Activated CD8-positive, alpha-beta memory T cell treated with anti-CD3 and anti-CD28 coated beads for 24 hours (primary cell): ENCODE data around the gene SULT6B1.
"Not testable (repeated sequence)": the region's sequence is repeated elsewhere in the genome, so short reads cannot be mapped to it uniquely, and the experiment has no call there.

Source experiments
- DNase-seq: peaks from one replicate; pipeline ENCODE4 v3.0.0-alpha.2; 2020

The SULT6B1 gene

DNA sequence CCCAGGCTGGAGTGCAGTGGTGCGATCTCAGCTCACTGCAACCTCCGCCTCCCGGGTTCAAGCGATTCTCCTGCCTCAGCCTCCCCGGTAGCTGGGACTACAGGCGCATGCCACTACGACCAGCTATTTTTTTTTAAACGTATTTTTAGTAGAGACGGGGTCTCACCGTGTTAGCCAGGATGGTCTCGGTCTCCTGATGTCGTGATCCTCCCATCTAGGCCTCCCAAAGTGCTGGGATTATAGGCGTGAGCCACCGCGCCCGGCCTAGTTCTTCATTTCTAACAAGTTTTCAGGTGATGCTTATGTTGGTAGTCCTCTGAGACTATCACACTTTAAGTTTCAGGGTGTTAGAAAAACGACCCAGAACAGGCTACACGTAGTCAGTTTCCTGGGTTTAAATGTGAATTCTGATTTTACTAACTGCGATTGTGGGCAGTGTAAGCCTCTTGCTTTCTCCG, 7.4 kb upstream of the SULT6B1 start:
- DNase-seq, result not testable (repeated sequence)

DNA sequence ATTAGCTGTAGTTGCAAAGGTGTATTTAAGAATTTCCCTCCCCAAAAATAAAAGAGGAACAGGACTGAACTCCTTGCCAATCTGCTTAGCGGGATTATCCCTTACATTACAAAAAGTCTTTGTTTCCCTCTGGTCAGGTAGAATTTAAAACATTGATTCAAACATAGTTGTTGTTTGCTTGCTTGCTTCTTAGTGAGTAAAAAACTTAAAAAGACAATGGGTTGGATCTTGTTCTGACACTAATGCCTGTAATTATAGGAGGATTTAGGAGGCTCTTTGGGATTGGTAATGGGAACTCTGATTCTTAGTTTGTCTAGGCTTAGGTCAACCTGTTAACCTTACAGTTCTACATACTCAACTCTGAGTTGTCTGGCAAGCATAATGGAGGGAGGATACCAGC, 4.1 kb upstream of the SULT6B1 start:
- no peak for DNase-seq

DNA sequence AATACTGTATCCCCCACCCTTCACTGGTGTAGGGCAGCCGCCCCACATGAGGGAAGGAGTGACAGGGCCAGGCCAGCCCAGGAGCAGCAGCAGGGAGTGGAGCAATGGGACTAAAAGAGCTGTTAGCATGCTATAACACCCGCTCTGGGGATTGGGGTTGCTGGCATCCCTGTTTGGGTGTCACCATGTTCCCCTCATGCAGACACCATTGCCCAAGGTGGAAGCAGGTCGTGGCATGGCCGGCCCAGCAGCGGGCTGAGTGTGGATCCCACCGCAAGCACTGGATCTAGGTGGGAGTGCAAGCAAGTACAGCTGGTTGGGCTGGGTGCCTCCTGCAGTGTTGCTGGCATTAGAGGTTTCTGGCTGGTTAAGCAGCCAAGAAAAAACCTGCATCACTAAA, 3.3 kb upstream of the SULT6B1 start:
- no peak for DNase-seq

DNA sequence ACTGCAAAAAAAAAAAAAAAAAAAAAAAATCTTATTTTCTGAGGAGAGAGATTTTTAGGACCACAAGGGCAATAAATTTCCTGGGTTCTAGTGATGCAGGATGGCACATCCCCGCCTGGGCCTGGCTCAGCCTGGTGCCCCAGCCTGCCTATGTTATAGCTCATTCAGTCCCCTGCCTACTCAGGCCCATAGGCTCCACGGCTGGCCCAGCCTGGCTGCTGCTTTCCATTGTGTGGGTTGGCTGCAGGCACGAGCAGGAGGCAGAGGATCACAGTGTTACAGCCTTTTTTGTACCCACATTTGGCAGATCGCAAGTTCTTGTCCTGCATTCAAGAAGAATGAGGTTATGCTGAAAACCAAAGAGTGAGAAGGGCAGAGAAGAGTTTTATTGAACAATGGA, 2.8 kb upstream of the SULT6B1 start:
- no peak for DNase-seq

DNA sequence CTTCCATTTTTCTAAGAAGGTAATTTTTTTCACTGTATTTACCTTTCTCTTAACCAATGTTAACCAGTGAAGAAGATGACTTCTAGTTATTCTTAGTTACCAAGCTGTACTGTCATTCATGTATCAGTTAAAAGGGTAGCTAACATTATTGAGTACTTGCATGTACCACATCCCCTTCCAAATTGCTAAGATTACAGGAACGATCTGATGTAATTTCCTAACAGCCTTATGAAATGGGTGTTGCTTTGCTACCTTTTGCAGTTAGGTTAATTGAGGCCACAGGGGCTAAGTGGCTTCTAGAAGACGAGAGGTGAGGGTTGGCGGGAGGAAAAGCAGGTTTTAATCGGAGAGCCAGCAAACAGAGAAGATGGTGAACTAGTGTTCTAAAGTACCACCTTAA, 1.8 kb upstream of the SULT6B1 start:
- no peak for DNase-seq

DNA sequence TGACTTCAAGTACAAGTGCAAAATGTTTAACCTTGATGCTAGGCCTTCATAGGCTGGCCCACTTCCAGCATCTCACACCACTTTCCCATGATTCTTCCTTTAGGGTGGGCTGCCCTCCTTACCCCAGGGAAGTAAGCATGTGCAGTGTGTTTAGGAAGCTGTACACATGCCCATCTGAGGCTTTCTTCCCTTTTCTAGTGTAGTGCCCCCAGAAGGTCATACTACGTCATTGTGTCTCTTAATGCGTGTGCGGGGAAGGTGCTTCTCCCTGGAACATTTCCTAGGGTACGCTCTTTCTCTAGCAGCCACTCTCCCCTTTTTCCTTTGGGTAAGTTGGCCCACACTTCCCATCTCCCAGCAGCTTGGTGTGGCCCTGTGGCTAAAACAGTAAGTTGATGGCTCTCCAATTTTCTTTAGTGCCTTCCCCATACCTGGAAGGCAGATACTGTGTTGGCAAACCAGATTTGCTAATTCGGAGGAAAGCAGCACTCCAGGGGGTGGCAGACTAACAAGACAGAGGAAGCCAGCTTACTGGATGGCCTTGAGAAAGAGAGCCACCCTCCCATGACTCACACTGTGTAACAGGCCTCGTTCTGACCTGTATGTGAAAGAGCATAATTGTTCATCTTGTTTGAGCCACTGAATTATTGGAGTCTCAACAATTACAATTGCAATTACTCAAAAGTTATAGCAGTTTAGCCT, 1.1 kb upstream of the SULT6B1 start:
- no peak for DNase-seq

DNA sequence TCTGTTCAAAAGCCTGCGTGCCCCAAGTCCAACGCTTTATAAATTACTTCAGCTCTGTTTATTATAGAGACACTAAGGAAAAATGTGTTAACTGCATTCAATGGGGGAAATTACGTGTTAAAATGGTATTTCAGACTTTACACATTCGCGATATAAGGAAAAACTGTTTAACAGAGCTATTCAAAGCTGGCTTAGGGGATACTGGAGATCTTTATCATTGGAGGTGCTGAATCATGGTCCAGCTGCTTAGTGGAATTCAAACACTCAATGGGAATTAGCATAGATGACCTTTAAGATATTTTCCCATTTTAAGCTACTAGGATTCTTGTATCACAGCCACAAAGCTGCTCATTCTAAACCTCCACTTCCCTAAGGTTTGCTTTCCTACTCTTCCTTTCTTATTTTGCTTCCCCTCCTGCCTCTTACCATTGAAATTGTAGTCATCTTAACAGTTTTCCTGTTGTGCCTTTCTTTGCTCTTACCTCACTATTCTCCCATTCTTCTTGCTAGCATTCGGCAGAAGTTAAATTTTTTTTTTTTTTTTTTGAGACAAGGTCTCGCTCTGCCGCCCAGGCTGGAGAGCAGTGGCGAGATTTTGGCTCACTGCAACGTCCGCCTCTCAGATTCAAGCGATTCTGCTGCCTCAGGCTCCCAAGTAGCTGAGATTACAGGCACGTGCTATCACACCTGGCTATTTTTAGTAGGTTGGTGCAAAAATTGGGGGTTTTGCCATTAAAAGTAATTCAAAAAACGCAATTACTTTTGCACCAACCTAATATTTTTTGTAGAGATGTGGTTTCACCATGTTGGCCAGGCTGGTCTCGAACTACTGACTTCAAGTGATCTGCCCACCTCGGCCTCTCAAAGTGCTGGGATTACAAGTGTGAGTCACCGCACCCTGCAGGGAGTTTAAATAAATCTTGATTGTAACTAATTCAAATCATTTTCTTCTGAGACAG, 6.5 kb downstream of the SULT6B1 start:
- DNase-seq, result no peak

DNA sequence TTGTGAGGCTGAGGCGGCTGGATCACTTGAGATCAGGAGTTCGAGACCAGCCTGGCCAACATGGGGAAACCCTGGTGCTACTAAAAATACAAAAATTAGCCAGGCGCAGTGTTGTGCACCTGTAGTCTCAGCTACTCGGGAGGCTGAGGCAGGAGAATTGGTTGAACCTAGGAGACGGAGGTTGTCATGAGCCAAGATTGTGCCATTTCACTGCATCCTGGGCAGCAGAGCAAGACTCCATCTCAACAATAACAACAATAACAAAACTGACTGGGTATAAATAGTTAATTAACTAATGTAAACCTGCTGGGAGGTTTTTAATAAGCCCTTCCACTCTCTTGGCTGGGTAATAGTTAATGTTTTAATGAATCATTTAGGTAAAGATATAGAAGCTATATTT, 7.8 kb downstream of the SULT6B1 start:
- DNase-seq, result no peak

DNA sequence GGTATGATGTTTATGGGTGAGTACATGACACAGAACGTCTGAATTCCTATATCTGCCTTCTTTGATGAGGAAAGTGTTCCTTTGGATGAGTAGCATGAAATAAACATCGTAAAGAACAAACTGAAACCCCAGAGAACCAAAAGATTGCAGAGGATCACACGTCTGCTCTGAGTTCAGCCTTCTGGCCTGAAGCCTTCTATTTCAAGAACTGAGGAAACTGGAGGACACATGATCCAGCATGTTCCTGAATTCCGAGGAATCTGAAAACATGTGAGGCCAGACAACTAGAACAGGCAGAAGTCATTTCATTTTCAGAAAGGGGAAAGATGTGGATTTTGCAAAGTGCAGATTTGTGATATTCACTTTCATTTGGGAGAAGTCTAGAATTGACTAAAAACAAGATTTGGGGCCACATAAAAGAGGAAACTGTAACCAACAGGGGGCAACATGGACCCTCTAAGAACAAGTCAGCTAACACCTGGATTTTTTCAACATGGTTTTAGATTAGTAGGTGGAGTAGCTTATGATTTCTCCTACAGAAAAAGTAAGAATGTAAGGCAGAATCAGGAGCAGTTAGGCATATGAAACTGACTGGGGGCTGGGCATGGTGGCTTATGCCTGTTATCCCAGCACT, 8.3 kb downstream of the SULT6B1 start:
- DNase-seq, result no peak

DNA sequence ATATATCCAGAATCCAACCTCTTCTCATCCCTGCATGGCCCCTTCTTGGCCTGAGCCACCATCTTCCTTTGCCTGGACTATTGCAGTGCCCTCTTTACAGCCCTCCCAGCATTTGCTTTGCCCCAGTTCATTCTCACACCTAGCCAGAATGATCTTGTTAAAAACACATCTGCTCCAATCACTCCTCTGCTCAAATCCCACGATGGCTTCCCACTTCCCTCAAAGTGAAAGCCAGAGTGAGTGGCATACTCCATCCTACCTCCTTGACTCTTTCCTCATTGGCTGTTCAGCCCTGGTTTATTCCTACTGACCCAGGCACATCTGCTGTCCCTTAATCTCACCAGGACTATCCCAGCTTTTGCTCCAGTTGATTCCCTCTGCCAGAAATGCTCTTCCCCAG, 14.7 kb downstream of the SULT6B1 start:
- no peak for DNase-seq

DNA sequence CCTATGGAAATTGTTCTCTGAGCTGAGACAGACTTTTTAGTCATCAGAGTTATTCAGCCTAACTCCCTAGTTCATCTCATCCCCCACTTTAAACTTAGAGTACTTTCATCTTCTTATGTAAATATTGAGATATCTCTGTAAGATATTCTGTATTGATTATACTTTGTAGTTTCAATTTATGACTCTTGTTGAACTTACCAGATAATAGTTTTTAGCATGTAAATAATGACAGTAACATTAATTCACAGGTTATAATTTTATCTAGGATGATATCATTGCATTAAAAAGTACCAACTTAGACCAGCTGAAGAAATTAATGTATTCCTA, 16.9 kb downstream of the SULT6B1 start:
- no peak for DNase-seq

DNA sequence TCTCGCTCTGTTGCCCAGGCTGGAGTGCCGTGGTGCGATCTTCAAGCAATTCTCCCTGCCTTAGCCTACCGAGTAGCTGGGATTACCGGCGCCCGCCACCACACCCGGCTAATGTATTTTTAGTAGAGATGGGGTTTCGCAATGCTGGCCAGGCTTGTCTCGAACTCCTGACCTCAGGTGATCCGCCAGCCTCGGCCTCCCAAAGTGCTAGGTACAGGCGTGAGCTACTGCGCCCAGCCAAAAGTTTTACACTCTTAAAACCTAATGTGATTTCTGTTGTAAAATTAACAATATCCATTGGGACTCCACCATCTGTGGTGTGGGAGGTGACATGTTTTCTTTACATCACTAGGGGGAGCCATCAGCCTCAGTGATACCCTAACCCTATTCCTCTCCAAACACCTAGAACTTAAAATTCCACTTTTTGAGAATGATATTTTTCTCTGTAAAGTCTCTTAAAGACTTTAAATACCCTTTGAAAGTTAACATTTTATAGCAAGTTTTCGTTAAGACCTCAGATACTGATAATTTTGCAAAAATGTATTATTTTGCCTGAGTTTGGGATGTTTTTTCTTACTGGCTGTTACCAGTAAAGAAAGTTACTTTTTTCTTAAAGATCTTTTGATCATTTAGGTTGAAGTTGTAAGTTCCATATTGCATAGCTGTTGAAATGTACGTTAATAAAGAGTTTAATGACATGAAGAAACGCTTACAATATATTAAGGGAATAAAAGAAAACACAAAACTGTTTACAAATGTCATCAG, 20.1 kb downstream of the SULT6B1 start:
- no peak for DNase-seq

DNA sequence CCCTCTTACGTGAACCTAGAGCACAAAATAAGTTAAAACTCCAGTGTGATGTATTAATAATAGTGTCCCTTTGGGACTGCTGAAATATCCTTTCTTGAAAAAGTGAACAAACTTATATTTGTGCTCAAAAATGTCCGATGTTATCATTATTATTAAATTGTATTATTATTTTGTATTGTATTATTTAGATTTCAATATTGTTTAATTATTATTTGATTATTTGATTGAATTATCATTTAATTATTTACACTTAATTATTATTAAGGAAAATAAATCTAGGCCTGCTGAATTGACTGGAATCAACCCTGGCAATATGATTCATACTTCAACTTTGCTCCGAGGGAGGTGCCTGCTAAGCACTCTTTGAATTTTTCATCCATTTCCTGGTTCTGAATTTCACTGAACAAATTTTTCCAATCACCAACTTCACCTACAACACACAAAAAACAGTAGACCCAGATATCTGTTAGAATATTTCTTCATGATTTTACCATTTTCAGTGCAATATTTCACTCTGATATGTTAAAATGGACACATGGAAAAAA, 20.8 kb downstream of the SULT6B1 start:
- no peak for DNase-seq

DNA sequence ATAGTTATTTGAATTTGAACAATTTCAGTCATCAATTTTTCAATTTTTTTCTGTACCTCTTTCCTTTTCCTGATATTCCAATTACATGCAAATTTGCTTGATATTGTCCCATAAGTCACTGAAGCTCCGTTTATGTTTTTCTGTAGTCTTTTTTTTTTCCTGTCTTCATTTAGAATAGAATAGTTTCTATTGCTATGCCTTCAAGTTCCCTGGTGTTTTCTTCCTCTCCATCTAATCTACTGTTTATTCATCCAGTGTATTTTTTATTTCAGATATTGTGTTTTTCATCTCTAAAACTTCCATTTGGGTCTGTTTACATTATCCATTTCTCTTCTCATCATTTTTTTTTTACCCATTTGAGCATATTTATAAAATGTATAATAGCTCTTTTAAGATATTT, 23.7 kb downstream of the SULT6B1 start:
- no peak for DNase-seq

DNA sequence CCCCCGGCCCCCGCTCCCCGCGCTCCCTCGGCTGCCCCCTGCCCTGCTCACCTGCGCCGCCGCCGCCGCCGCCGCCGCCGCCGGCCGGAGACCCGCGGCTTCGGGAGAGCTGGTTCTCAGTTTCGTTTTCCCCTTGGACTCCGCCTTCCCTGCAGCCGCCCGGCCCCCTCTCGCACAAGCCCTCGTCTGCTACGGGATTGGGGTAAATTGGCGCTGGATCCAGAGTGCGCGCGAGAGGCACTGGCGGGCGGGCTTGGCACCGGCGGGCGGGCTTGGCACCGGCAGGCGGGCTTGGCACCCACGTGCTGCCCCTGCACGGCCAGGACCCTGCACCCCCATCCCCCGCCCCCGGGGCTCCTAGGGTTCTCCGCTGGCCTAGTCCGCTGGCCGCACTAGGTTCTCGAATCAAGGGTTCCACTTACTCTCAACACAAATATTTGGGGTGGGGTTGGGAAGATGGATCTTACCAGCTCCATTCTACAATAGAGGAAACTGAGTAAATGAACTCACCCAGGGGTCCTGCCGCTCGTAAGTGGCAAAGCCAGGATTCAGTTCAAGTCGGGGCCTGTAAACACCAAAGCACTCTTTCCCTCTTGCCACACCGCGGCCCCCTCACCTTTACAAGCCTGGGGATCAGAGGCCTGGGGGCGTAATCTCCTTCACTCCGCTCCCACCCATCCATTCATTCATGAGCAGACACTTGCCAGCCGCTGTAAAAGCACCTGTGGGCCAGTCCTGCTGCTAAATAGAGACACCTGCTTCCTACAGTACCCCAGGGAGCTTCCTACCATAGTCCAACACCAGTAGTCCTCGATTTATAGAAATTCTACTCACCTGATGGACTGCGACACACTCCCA, 31.4 kb downstream of the SULT6B1 start, which contains the start of gene EIF2AK2:
Gene EIF2AK2 (minus strand): TSS at position 124 of the 858 bp plus-strand sequence. CDS start 9,174 bp downstream, outside the sequence.
- DNase-seq, result peak; percentile 88

DNA sequence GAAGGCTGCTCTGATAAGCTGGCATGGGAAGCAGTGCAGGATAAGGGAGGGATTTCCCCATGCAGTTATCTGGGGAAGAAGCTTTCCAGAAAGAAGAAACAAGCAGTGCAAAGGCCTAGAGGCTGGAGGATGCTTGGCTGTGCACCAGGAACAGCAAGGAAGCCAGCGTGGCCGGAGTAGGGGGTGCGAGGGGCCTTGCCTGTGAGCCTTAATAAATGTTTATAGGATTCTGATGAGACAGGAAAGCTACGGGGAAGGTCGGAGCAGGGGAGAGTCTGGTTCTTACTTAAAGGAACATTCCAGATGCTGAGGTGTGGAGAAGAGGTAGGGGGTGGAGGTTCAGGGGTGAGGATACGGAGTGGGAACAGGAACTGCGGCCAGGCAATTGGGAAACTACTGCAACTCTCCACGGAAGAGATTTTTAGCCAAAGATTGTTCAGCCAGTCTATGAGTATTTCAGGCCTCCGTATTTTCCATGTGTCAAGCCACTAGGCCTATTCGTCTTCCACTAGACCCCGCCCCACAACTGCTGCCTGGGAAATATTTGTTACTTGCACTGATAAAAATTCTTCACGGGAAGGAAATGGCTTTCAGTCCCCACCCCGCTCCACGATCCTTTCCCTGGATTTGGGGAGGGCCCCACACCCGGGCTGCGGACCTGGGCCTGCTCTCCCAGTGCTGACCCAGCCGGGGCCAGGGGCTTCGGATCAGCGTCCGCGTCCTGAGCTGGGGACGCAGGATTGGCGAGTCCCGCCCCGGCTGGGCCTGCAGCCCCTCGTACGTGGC, 32.2 kb downstream of the SULT6B1 start:
- DNase-seq, result peak; percentile 77

DNA sequence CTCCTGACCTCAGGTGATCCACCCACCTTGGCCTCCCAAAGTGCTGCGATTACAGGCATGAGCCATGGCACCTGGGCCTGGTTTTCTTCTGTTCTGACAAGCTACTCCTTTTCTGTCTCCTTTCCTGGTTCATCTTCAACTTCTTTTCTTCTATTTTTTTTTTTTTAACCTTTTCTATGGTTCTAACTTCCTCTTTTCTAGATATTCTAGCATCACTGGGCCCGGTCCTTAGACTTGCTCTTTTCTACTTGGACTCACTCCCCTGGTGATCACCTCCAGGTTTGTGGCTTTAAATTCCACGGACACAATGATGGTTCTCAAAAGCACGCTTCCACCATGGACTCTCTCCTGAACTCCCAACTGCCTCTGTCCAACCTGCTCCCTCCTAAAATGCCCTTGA, 33.7 kb downstream of the SULT6B1 start:
- no peak for DNase-seq

DNA sequence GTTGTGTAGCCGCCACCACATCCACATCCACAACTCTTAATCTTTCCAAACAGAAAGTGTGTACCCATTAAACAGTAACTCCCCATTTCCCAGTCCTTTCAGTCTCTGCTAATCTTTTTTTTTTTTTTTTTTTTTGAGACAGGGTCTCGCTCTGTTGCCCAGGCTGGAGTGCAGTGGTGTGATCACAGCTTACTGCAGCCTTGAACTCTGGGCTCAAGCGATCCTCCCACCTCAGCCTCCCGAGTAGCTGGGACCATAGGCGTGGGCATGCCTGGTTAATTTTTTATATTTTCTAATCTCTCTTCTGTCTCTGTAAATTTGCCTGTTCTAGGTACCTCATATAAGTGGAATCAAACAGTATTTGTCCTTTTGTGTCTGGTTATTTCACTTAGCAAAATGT, 35.2 kb downstream of the SULT6B1 start:
- DNase-seq, result no peak

DNA sequence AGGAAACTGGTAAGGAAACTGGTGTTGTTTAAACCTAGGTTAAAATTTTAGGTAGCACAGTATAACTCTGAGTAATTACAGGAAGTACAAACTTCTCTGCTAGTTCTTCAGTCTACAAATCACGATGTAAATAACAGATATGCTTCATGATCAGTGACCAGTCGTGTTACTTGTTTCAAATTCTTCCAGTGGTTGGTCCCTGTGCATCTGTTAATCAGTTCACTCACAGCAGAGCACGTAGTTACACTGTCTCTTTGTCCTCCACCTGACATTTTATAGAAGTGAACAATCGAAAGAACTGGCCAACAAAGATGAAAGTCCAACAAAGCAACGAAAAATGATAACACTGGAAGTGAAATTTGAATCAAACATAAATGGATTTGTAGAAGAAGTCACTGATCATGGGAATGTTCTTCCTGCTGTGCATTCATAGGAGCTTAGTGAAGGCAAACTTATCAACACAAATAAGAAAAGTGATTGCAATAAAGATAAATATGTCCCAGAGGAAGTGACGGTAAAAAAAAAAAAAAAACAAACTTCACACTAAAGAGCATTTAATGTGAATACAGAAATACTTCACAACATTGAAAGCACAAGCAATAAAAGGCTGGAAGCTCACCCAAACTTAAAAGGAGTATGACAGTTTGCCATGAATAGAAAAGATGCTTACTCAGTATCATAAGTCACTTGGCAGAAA, 38.7 kb downstream of the SULT6B1 start:
- no peak for DNase-seq

DNA sequence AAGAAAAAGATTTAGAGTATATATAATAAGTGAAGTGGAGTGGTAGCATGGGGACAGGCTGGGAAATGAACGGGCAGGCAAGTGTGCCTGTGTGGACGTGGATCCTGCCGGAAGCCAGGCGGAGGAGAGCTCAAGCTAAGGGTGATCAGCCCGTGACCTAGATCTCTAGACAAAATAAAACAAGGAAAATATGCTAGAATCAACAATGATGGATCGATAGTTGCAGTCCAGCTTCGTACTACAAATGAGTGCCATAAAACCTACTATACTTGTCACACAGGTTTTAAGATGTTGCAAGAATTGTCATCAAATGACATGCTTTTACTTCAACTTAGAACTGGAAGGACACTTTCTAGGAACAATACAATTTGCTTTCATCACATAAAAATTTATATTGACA, 40.1 kb downstream of the SULT6B1 start:
- DNase-seq, result no peak
